OCI-LY7 (cell line): ENCODE results near the gene RBM19.

ENCODE experiments used
- CTCF ChIP-seq: fragments of 200-600 bp; sonication (generic); conservative IDR thresholded peaks from 2 replicates; pipeline ENCODE4 v1.5.1; 2014; ENCODE audit warnings: mild to moderate bottlenecking, antibody characterized with exemption, low read length, moderate library complexity, mixed read lengths
- EZH2phosphoT487 ChIP-seq: fragments of 200-600 bp; sonication (generic); IDR thresholded peaks from 2 replicates; pipeline ENCODE4 v1.6.1; 2018; ENCODE audit warnings: low read depth, borderline replicate concordance, mild to moderate bottlenecking, mixed run types, antibody characterized with exemption, low read length, moderate library complexity, mixed read lengths

DNA sequence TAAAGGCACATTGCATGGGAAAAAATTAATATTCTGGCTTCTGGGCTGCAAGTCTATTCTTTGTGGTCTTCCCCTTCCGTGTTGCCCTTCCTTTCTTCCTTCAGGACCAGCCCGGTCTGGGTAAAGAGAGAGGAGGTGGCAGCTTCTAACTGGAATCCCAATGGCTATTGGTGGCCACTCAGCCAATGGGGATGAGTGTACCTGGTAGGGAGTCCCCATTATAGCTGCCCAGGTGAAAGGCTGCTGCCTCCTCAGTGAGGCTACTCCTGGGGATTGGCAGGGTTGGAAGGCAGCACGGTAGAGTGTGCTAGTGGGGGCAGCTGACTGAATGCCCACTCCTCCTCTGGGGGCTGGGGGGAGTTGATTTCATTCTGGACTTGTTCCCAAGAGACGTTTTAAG lies 112.6 kb downstream of the RBM19 start:
- no peak for TF ChIP-seq CTCF
- no peak for TF ChIP-seq EZH2phosphoT487
